Neural crest cell (in vitro differentiated cells): ENCODE results near the gene PSTPIP1. TPM values are rescaled to one million over a fixed set of nuclear protein-coding genes. Genes with fewer than 3 reads are reported as not detected.

Experiments used
- DNase-seq: peaks from one replicate; pipeline ENCODE4 v3.0.0; 2021; ENCODE audit warnings: low read depth, mixed read lengths, low spot score
- H3K27ac Mint-ChIP-seq: one replicate; pipeline ENCODE4 v1.8.0; 2021; ENCODE audit warnings: mild to moderate bottlenecking, mixed read lengths; ENCODE audit not compliant: unreplicated experiment
- H3K27me3 Mint-ChIP-seq: 2 replicates; pipeline ENCODE4 v1.8.0; 2021; ENCODE audit warnings: low read depth, mild to moderate bottlenecking, mixed read lengths
- H3K36me3 Mint-ChIP-seq: 2 replicates; pipeline ENCODE4 v1.8.0; 2021; ENCODE audit warnings: low read depth, mild to moderate bottlenecking, mixed read lengths
- H3K4me1 Mint-ChIP-seq: 2 replicates; pipeline ENCODE4 v1.8.0; 2021; ENCODE audit warnings: mixed read lengths
- H3K4me3 Mint-ChIP-seq: one replicate; pipeline ENCODE4 v1.8.0; 2021; ENCODE audit warnings: mild to moderate bottlenecking, mixed read lengths
- H3K9me3 Mint-ChIP-seq: 2 replicates; pipeline ENCODE4 v1.8.0; 2021; ENCODE audit warnings: mixed read lengths
- long read RNA-seq: library from polyadenylated mRNA; unstranded; transcript quantifications from one replicate; pipeline ENCODE4 v2.0.0, GENCODE V29; 2020
- total RNA-seq: library from RNA; stranded (reverse); gene quantifications from 2 replicates; pipeline ENCODE4 v1.2.1, GENCODE V29; 2021
- TF ChIP-seq, protein P1 (sequence below): fragments of 200-600 bp; sonication (generic); conservative IDR thresholded peaks from 2 replicates; pipeline ENCODE4 v1.5.0; 2021; ENCODE audit warnings: antibody characterized with exemption, mild to moderate bottlenecking

Gene PSTPIP1
- total RNA-seq: 0.84 and 1.5 TPM in 2 replicates
- long read RNA-seq, partial matches to known transcripts: 0 of 1 reads
- long read RNA-seq, other reads (novel, unspliced or antisense): 1 of 1 reads

DNA sequence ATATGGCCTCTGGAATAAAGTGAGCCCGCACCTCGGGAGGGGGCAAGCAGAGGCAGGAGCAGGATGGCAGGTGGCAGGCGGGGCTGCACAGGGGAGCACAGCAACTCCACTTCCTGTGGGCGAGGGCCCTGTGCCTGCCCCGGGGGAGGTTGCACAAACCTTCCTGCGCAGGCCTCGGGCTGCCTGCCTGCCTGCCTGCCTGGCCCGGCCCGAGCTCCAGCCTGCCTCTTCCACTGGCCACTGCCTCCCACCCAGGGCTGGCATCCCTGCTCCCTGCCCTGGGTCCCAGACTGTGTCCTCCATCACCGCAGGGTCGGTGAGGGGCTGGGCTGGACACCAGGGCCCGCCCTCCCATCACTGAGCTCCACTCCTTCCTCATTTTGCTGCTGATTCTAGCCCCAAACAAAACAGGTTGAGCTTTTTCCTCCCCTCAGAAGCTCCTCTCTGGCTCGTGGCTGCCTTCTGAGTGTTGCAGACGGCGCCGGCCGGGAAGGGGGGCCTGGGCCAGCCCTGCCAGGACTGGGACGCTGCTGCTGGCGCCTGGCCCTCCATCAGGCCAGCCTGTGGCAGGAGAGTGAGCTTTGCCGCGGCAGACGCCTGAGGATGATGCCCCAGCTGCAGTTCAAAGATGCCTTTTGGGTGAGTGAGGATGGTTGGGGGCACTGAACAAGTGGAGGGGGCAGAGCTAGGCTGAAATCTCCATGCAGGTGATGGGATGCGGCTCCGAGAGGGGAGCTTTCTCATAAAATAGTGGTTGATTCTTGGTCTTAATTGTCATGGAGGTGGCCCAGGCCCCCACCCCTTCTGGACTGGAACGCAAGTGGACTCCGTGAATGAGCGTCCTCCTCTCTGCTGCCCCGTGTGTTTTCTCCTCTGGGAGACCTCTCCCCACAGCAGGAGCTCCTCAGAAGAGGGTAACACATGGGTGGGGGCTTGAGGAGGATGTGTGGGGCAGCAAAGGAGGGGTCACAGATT, at the start of gene PSTPIP1:
PSTPIP1 (plus strand) TSS at position 156 of the 975 bp plus-strand sequence; CDS start at position 604, 448 bp downstream.
- H3K36me3 Mint-ChIP-seq: no peaks in the 10 kb centered on the region
- no peak within 1 kb of the TSS for H3K27ac Mint-ChIP-seq
- no peak for DNase-seq
- H3K4me1 Mint-ChIP-seq: peaks cover 3% of the 10 kb centered on the region
- no peaks in the 10 kb centered on the region for H3K27me3 Mint-ChIP-seq
- H3K4me3 Mint-ChIP-seq: no peak within 1 kb of the TSS
- TF ChIP-seq, protein P1, sequence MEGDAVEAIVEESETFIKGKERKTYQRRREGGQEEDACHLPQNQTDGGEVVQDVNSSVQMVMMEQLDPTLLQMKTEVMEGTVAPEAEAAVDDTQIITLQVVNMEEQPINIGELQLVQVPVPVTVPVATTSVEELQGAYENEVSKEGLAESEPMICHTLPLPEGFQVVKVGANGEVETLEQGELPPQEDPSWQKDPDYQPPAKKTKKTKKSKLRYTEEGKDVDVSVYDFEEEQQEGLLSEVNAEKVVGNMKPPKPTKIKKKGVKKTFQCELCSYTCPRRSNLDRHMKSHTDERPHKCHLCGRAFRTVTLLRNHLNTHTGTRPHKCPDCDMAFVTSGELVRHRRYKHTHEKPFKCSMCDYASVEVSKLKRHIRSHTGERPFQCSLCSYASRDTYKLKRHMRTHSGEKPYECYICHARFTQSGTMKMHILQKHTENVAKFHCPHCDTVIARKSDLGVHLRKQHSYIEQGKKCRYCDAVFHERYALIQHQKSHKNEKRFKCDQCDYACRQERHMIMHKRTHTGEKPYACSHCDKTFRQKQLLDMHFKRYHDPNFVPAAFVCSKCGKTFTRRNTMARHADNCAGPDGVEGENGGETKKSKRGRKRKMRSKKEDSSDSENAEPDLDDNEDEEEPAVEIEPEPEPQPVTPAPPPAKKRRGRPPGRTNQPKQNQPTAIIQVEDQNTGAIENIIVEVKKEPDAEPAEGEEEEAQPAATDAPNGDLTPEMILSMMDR: no peak
- no peaks in the 10 kb centered on the region for H3K9me3 Mint-ChIP-seq

DNA sequence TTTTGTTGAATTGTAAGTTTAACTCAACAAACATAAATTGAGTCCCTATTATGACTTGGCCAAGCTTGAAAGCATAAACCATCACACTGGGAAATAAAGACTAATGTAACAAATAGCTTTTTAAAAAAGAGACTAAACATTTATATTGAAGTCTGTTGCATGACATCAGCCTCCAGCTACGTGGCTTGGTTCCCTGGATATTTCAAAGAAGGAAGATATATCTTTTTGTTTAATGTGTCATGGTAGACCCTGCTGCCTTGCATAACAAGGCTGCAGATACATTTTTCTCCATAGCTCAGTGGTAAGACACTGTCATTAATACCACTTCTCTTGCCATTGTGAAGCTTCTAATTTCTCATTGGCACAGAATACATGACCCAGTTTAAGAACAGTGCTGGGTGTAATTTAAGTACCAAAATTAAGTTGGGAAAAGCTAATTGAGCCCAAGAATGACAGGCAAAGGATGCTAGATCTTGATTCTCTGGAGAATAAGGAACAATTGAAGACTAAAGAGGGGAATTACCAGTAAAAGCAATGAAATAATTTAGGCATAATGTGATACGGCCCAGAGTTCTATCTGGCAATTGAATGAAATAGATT, 49.3 kb upstream of the PSTPIP1 start:
- Mint-ChIP-seq H3K4me1 (peaks cover 20% of the 10 kb centered on the region), H3K27ac (no peak overlapping the region), H3K4me3 (no peak overlapping the region), H3K36me3 (peaks cover 21% of the 10 kb centered on the region), H3K27me3 (no peaks in the 10 kb centered on the region), H3K9me3 (no peaks in the 10 kb centered on the region)
- TF ChIP-seq, protein P1: no peak
- DNase-seq: no peak

DNA sequence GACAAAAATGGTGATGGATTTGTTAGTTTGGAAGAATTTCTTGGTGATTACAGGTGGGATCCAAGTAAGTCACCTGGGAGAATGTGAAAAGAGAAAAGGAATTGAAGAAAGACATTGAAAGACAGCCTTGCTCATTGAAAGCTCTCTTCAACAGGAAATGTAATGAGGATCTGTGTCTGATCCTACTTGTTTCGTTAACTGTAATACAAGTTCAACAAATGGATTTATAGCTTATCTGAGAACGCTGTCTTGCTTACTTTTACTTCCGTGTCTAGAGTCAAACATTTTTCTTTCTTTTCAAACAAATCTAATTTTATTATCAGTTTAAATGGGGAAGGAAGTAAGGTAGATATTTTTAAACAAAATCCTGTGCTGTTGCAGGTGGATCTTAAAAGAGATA, 47.5 kb upstream of the PSTPIP1 start:
- TF ChIP-seq, protein P1: no peak
- peaks cover 12% of the 10 kb centered on the region for H3K4me1 Mint-ChIP-seq
- no peaks in the 10 kb centered on the region for H3K27me3 Mint-ChIP-seq
- no peak for DNase-seq
- peaks cover 21% of the 10 kb centered on the region for H3K36me3 Mint-ChIP-seq
- no peak overlapping the region for H3K27ac Mint-ChIP-seq
- H3K4me3 Mint-ChIP-seq: no peak overlapping the region
- no peaks in the 10 kb centered on the region for H3K9me3 Mint-ChIP-seq

DNA sequence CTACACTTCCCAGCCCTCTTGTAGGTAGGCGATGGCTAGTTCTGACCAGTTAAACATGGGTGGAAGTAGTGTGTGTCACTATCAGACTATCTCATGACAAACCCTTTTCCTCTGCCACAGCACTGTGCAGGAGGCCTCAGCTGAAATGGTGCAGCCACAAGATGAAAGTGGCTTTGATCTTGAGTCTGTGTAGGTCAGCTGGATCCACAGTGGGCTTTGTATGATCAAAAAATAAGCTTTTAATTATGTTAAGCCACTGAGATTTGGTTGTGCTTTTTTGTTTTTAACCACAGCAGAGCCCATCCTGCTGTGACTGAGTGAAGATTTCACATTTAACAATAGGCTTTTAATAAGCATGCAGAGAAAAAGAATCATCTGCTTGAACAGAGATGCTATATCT, 43.7 kb upstream of the PSTPIP1 start:
- Mint-ChIP-seq H3K4me3 (no peak overlapping the region), H3K27me3 (no peaks in the 10 kb centered on the region), H3K36me3 (peaks cover 11% of the 10 kb centered on the region), H3K4me1 (peaks cover 18% of the 10 kb centered on the region), H3K27ac (peak overlapping the region; percentile 59), H3K9me3 (no peaks in the 10 kb centered on the region)
- no peak for DNase-seq
- TF ChIP-seq, protein P1: no peak

DNA sequence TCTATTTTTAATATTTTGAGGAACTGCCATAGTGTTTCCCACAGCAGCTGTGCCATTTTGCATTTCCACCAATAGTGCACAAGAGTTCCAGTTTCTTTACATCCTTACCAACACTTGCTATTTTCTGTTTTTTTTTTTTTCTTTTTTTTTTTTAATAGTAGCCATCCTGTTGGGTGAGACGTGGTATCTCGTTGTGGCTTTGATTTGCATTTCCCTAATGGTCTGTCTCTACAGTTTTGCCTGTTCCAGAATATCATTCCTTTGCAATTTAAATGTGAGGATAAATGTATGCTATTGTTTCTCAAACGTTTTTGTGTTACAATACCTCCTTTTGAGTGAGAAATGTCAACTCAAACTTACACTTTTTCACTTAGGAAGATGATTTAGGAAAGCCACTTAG, 41.0 kb upstream of the PSTPIP1 start:
- TF ChIP-seq, protein P1: no peak
- H3K27me3 Mint-ChIP-seq: no peaks in the 10 kb centered on the region
- H3K27ac Mint-ChIP-seq: no peak overlapping the region
- H3K4me3 Mint-ChIP-seq: no peak overlapping the region
- no peak for DNase-seq
- H3K36me3 Mint-ChIP-seq: no peaks in the 10 kb centered on the region
- H3K4me1 Mint-ChIP-seq: peaks cover 18% of the 10 kb centered on the region
- H3K9me3 Mint-ChIP-seq: no peaks in the 10 kb centered on the region
